ENCODE results near the gene KIAA1549.
"Not testable (repeated sequence)": the region's sequence is repeated elsewhere in the genome, so short reads cannot be mapped to it uniquely, and the experiment has no call there.

The KIAA1549 gene

DNA sequence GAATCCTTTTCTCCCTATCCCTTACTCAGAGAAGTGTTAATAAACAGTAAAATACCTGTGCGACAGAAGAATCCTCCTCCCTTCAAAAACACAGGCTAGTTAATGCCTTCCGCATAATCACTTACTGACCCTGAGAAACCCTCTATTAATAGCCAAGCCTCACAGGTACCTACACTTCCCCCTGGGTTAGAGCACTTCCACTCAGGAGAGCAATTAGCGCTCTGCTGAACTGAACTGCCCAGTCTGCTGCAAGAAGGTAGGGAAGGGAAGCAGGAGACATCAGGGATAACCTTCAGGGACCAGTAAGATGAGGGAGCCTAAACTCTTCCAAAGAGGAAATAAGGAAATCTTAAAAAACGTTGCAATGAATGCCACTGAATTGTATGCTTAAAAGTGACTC is 39.6 kb downstream of the KIAA1549 start:
- DNase-seq: no peak

GRCh38 chr7:138940602-138941001 is 40.6 kb downstream of the KIAA1549 start:
- DNase-seq: not testable (repeated sequence)

- no peak for DNase-seq
Measured at GRCh38 chr7:138937484-138937883, 43.7 kb downstream of the KIAA1549 start.

- no peak for DNase-seq
Measured at GRCh38 chr7:138935465-138936011, 45.7 kb downstream of the KIAA1549 start.

GRCh38 chr7:138934861-138935260 is 46.3 kb downstream of the KIAA1549 start:
- no peak for DNase-seq

DNA sequence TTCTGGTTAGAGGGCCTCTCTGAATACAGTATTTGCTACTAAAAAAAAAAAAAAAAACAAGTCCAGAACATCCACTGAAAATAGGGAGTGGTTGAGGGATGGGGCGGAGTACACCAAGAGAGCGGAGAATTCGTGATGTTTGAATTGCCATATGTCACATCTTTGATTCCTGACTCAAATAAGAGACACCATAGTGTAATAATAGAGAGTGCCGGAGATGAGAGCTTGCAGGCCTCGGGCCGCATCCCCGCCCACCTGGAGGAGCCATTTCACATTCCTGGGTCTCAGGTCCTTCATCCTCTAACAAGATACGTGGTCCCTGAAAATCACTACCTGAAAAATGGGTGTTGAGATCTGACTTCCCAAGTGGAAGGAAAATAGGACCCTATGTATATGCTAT is 46.8 kb downstream of the KIAA1549 start:
- no peak for DNase-seq

GRCh38 chr7:138932870-138933269 is 48.3 kb downstream of the KIAA1549 start:
- DNase-seq: no peak

DNA sequence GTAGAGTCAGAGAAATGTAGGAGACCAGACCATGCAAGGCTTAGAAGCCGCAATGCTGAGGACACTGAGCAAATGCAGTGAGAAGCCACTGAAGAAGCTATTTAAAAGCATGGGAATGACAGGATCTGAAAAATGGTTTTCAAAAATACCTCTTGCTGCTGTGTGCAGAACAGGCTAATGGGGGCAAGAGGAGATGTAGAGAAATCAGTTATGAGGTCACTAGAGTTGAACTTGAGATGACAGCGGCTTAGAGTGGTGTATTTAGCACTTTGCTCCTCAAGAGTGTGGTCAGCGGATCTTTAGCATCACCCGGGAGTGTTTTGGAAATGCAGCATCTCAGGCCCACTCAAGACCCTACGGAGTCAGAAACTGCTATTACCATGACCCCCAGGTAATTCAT is 48.8 kb downstream of the KIAA1549 start:
- DNase-seq: no peak

- no peak for DNase-seq
Measured at GRCh38 chr7:138929969-138930368, 51.2 kb downstream of the KIAA1549 start.

DNA sequence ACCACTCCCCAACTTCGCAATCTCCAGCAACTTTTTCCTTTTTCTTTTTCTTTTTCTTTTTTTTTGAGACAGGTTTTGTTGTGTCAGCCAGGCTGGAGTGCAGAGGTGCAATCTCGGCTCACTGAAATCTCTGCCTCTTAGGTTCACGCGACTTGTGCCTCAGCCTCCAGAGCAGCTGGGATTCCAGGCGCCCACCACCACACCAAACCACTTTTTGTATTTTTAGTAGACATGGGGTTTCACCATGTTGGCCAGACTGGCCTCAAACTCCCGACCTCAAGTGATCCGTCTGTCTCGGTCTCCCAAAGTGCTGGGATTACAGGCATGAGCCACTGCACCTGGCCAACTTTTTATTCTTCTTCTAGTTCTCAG is 55.0 kb downstream of the KIAA1549 start:
- no peak for DNase-seq

DNA sequence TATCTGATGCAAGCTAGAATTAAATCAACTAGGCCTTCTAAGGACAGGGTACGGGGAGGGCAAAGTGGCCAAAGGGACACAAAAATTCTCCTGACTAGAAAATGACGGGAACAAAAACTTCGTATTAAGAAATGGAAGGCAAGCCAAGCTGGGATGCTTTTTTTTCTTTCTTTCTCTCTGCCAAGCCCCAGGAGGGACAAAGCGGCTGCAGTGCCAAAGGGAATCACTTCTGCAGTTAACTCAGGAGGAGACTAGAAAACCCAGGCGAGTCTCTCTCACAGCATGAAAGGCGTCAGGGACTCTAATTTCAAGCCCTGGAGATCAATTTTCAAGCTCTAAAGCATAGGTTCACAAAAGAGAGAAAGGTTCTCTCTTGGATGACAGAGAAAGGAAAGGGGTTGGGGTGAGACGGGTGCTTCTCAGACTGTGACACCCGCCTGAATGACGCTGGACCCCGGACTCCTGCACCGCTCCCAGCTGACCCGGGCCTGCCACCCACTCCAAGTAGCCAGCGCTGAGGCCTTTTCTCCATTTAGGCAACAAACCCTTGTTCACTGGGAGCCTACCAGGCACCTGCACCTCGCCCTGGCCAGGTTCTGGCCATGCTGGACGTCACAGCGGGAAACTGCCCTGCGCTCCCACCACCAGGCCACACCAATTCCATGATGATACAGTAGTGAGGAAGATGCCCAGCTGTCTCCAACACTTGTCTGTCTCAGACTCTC is 56.5 kb downstream of the KIAA1549 start:
- DNase-seq: no peak

- no peak for DNase-seq
Measured at GRCh38 chr7:138921277-138921676, 59.9 kb downstream of the KIAA1549 start.

- DNase-seq: no peak
Measured at GRCh38 chr7:138919911-138920310, 61.3 kb downstream of the KIAA1549 start.

DNA sequence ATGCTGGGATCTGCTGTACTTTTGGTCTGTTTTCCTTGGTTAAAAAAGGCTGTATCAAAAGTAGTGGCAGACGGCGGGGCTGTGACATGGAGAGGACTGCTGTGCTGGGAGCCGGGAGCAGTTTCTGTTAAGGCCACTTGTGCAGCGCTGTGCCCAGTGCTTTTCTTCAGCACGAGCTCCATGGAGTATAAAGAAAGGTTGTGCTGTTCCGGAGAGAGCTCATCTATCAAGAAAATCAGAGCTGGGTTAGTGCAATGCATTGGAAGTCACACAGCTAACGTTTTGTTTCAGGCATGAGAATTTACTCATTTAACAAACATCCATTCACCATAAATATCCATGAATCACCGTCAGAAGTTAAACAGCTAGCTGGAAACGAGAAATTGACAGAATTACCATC is 62.0 kb downstream of the KIAA1549 start:
- no peak for DNase-seq

DNA sequence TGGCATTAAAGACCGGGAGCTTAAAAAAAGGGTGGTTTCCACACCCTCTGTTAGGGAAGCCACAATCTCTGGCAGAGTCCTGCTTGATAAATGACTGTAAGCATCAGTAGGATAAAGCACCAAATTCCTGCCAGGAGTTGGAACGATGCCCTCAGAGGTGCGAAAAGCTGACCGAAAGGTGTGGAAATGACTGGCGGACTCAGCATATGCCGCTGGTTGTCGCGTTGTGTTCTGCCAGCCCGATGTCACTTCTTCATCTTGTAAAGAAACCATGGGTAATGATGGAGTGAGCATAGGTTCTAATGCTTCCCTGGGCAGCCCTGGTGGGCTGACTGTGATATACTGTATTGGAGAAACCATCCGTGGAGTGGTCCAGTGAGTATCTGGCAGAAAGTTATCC is 62.4 kb downstream of the KIAA1549 start:
- DNase-seq: no peak

- DNase-seq: no peak
Measured at GRCh38 chr7:138918176-138918575, 63.0 kb downstream of the KIAA1549 start.

GRCh38 chr7:138917771-138918170 is 63.4 kb downstream of the KIAA1549 start:
- DNase-seq: no peak

DNA sequence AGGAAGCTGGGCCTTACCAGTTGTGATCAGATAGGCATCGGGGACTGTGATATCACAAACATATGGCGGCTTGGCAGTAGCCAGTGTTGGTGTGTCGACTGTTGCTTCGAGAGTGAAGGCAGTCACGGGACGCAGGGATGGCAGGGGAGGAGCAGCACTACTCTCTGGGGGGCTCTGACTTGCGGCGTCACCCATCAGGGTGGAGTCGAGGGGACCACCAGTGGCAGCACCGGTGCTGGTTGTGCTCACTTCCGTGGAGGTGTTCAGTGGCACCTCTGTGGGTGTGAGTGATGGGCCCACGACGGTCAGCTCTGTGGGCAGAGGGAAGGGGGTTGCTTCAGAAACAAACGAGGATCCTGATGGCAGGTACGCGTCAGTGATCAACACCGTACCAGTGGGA is 64.5 kb downstream of the KIAA1549 start:
- DNase-seq: no peak

- DNase-seq: no peak
Measured at GRCh38 chr7:138916275-138916674, 64.9 kb downstream of the KIAA1549 start.

DNA sequence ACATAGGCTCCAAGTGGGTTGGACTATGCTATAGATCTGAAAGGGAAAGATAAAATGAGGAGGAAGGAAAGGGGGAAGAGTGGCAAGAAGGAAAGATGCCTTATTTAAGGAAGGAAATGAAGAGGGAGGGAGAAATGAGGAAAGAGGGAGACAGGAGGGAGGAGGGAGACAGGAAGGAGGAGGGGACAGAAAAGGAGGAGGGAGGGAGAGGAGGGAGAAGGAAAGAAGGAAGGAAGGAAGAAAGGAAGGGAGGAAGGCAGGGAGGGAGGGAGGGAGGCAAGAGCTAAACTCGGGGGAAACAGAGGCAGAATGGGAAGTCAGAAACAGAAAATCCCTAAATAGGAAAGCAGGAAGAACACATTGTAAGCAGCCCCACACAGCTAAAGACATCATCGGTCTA is 67.4 kb downstream of the KIAA1549 start:
- DNase-seq: no peak

DNA sequence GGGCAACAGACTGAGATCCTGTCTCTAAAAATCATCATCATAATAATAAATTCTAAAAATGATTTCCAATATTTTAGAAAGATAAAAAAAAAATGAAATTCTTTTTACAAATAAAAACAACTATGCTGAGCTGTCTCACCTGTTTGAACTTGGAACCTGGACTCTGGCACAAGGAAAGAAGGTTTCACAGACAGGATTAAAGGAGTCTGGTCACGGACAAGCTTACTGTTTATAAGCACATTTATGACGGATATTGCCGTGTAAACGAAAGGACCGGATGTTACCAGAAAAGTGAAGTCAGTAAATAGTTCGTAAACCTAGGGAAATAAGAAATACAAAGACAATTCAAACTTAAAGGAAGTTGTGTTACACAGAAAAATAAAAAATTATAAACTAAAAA is 70.2 kb downstream of the KIAA1549 start:
- DNase-seq: no peak

- DNase-seq: no peak
Measured at GRCh38 chr7:138907850-138908249, 73.3 kb downstream of the KIAA1549 start.

DNA sequence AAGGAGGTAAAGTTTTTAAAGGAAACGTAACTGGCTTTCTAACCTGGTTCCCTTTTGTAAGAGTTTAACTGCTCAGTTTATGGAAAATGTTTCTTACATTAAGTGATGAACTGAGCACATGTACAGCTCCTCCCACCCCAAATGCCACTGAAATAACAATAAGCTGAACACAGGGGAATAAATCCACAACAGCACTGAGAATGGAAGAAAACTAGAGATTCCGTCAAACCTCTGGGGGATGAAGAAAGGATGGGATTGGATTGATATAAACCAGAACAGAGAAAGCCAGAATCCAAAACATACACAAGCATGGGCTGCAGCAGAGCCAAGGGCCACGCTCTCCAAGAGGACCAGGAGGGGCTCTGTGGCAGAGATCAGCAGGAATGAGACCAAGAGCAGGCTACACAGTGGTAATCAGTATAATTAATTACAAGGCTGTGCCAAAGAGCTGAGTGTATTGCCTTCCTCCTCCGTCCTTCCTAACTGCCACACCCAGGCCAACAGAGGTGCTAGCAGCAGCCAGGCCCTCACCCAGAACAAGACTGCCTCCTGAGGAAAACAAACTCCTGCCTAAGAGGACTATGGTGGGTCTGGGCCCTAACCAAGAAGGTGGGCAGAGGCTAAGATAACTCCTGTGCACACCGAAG is 73.9 kb downstream of the KIAA1549 start:
- DNase-seq: no peak

GRCh38 chr7:138903859-138904435 is 77.2 kb downstream of the KIAA1549 start:
- no peak for DNase-seq
